ENCODE results near the gene FAM171A2.
A peak's percentile ranks its signal among the peaks of the same experiment; 100 is the strongest.

FAM171A2 gene

GRCh38 chr17:44359458-44360143 is 4.1 kb downstream of the FAM171A2 start:
- Histone ChIP-seq H3K27ac (ENCODE audit: low read depth, low read length) (no peak overlapping the region), H3K9me3 (ENCODE audit: insufficient read depth, low read depth, low read length) (no peaks in the 10 kb centered on the region), H3K4me1 (ENCODE audit: insufficient read depth, low read length) (peaks cover 24% of the 10 kb centered on the region), H3K36me3 (ENCODE audit: insufficient read depth, low read length) (peaks cover 6% of the 10 kb centered on the region; the same call in 1 of the 2 replicates), H3K4me3 (ENCODE audit: low read length) (no peak overlapping the region), H3K27me3 (ENCODE audit: insufficient read depth, low read length) (peaks cover 5% of the 10 kb centered on the region), H3K9ac (ENCODE audit: low read depth, low read length) (no peak overlapping the region)
- 96% methylated on average over 14 of the region's 14 CpGs for WGBS

- Histone ChIP-seq H3K27me3 (ENCODE audit: insufficient read depth, low read length) (peaks cover 1% of the 10 kb centered on the region; the same call in 1 of the 2 replicates), H3K4me1 (ENCODE audit: insufficient read depth, low read length) (peaks cover 24% of the 10 kb centered on the region), H3K9ac (ENCODE audit: low read depth, low read length) (no peak overlapping the region), H3K4me3 (ENCODE audit: low read length) (no peak overlapping the region), H3K27ac (ENCODE audit: low read depth, low read length) (no peak overlapping the region), H3K9me3 (ENCODE audit: insufficient read depth, low read depth, low read length) (no peaks in the 10 kb centered on the region), H3K36me3 (ENCODE audit: insufficient read depth, low read length) (peaks cover 6% of the 10 kb centered on the region; the same call in 1 of the 2 replicates)
- WGBS, result 92% methylated on average over 6 of the region's 6 CpGs
Observed at GRCh38 chr17:44359006-44359405, 4.6 kb downstream of the FAM171A2 start.

GRCh38 chr17:44358066-44358465 is 5.6 kb downstream of the FAM171A2 start:
- Histone ChIP-seq H3K4me1 (ENCODE audit: insufficient read depth, low read length) (peaks cover 24% of the 10 kb centered on the region), H3K27me3 (ENCODE audit: insufficient read depth, low read length) (no peaks in the 10 kb centered on the region), H3K4me3 (ENCODE audit: low read length) (no peak overlapping the region), H3K27ac (ENCODE audit: low read depth, low read length) (no peak overlapping the region), H3K9ac (ENCODE audit: low read depth, low read length) (no peak overlapping the region), H3K9me3 (ENCODE audit: insufficient read depth, low read depth, low read length) (no peaks in the 10 kb centered on the region), H3K36me3 (ENCODE audit: insufficient read depth, low read length) (peaks cover 6% of the 10 kb centered on the region; the same call in 1 of the 2 replicates)
- WGBS, result 93% methylated on average over 9 of the region's 9 CpGs

GRCh38 chr17:44356241-44356640 is 7.4 kb downstream of the FAM171A2 start:
- WGBS, result 92% methylated on average over 11 of the region's 11 CpGs
- no peak overlapping the region for H3K27ac ChIP-seq (ENCODE audit: low read depth, low read length)
- H3K27me3 ChIP-seq (ENCODE audit: insufficient read depth, low read length), result no peaks in the 10 kb centered on the region
- no peaks in the 10 kb centered on the region for H3K9me3 ChIP-seq (ENCODE audit: insufficient read depth, low read depth, low read length)
- no peak overlapping the region for H3K4me3 ChIP-seq (ENCODE audit: low read length)
- no peak overlapping the region for H3K9ac ChIP-seq (ENCODE audit: low read depth, low read length)
- peaks cover 16% of the 10 kb centered on the region for H3K36me3 ChIP-seq (ENCODE audit: insufficient read depth, low read length)
- peaks cover 8% of the 10 kb centered on the region for H3K4me1 ChIP-seq (ENCODE audit: insufficient read depth, low read length)

GRCh38 chr17:44355642-44356099 is 8.0 kb downstream of the FAM171A2 start:
- peaks cover 20% of the 10 kb centered on the region for H3K36me3 ChIP-seq (ENCODE audit: insufficient read depth, low read length)
- H3K4me3 ChIP-seq (ENCODE audit: low read length), result no peak overlapping the region
- peaks cover 2% of the 10 kb centered on the region; the same call in 1 of the 2 replicates for H3K4me1 ChIP-seq (ENCODE audit: insufficient read depth, low read length)
- H3K9me3 ChIP-seq (ENCODE audit: insufficient read depth, low read depth, low read length), result no peaks in the 10 kb centered on the region
- no peak overlapping the region for H3K27ac ChIP-seq (ENCODE audit: low read depth, low read length)
- 92% methylated on average over 17 of the region's 17 CpGs for WGBS
- H3K9ac ChIP-seq (ENCODE audit: low read depth, low read length), result no peak overlapping the region
- no peaks in the 10 kb centered on the region for H3K27me3 ChIP-seq (ENCODE audit: insufficient read depth, low read length)

GRCh38 chr17:44354582-44355561 is 8.8 kb downstream of the FAM171A2 start:
- Histone ChIP-seq H3K27ac (ENCODE audit: low read depth, low read length) (no peak overlapping the region), H3K4me1 (ENCODE audit: insufficient read depth, low read length) (no peaks in the 10 kb centered on the region), H3K36me3 (ENCODE audit: insufficient read depth, low read length) (peaks cover 20% of the 10 kb centered on the region), H3K9me3 (ENCODE audit: insufficient read depth, low read depth, low read length) (no peaks in the 10 kb centered on the region), H3K9ac (ENCODE audit: low read depth, low read length) (peak overlapping the region; percentile 38; the same call in 1 of the 2 replicates), H3K4me3 (ENCODE audit: low read length) (peak overlapping the region; percentile 60), H3K27me3 (ENCODE audit: insufficient read depth, low read length) (no peaks in the 10 kb centered on the region)
- 31% methylated on average over 77 of the region's 77 CpGs for WGBS

- H3K4me1 ChIP-seq (ENCODE audit: insufficient read depth, low read length), result no peaks in the 10 kb centered on the region
- H3K9me3 ChIP-seq (ENCODE audit: insufficient read depth, low read depth, low read length), result no peaks in the 10 kb centered on the region
- H3K27me3 ChIP-seq (ENCODE audit: insufficient read depth, low read length), result no peaks in the 10 kb centered on the region
- H3K4me3 ChIP-seq (ENCODE audit: low read length), result peak overlapping the region; percentile 60
- 3% methylated on average over 98 of the region's 98 CpGs for WGBS
- peaks cover 16% of the 10 kb centered on the region for H3K36me3 ChIP-seq (ENCODE audit: insufficient read depth, low read length)
- H3K9ac ChIP-seq (ENCODE audit: low read depth, low read length), result peak overlapping the region; percentile 61; the same call in 1 of the 2 replicates
- no peak overlapping the region for H3K27ac ChIP-seq (ENCODE audit: low read depth, low read length)
Observed at GRCh38 chr17:44353672-44354331, 9.9 kb downstream of the FAM171A2 start.

GRCh38 chr17:44352828-44353671 is 10.6 kb downstream of the FAM171A2 start:
- Histone ChIP-seq H3K4me1 (ENCODE audit: insufficient read depth, low read length) (no peaks in the 10 kb centered on the region), H3K9ac (ENCODE audit: low read depth, low read length) (peak overlapping the region; percentile 61; the same call in 1 of the 2 replicates), H3K36me3 (ENCODE audit: insufficient read depth, low read length) (peaks cover 16% of the 10 kb centered on the region), H3K27me3 (ENCODE audit: insufficient read depth, low read length) (no peaks in the 10 kb centered on the region), H3K4me3 (ENCODE audit: low read length) (peak overlapping the region; percentile 60), H3K9me3 (ENCODE audit: insufficient read depth, low read depth, low read length) (no peaks in the 10 kb centered on the region), H3K27ac (ENCODE audit: low read depth, low read length) (no peak overlapping the region)
- 56% methylated on average over 22 of the region's 22 CpGs for WGBS

GRCh38 chr17:44351961-44352827 is 11.5 kb downstream of the FAM171A2 start:
- no peaks in the 10 kb centered on the region for H3K27me3 ChIP-seq (ENCODE audit: insufficient read depth, low read length)
- H3K4me1 ChIP-seq (ENCODE audit: insufficient read depth, low read length), result no peaks in the 10 kb centered on the region
- WGBS, result 94% methylated on average over 36 of the region's 36 CpGs
- no peak overlapping the region for H3K4me3 ChIP-seq (ENCODE audit: low read length)
- H3K27ac ChIP-seq (ENCODE audit: low read depth, low read length), result no peak overlapping the region
- no peak overlapping the region for H3K9ac ChIP-seq (ENCODE audit: low read depth, low read length)
- no peaks in the 10 kb centered on the region for H3K9me3 ChIP-seq (ENCODE audit: insufficient read depth, low read depth, low read length)
- peaks cover 16% of the 10 kb centered on the region for H3K36me3 ChIP-seq (ENCODE audit: insufficient read depth, low read length)

Measured in HUES64 (cell line).